AG04450 (cell line): ENCODE measurements around the gene LRP1. TPM values are rescaled to one million over a fixed set of nuclear protein-coding genes. Genes with fewer than 3 reads are reported as not detected.

ENCODE experiments used
- CTCF ChIA-PET: fragments of 300-600, 350-600 bp; formaldehyde crosslinking; extraction: SDS; loops from one replicate; lab custom pipeline; 2022; ENCODE audit warnings: antibody characterized with exemption, inconsistent platforms; lab: Charles Lee
- POLR2A ChIA-PET: fragments of 350-600 bp; formaldehyde crosslinking; extraction: SDS; loops from one replicate; lab custom pipeline; 2021; ENCODE audit warnings: antibody characterized with exemption, inconsistent platforms; lab: Yijun Ruan, JAX
- DNase-seq: peaks from one replicate; pipeline ENCODE4 v3.0.0-alpha.2; 2011; ENCODE audit warnings: low read depth, low spot score
- H3K27ac ChIP-seq: one replicate; pipeline ENCODE4 v1.5.1; 2012; ENCODE audit warnings: low read depth, low read length, control low read depth
- H3K27me3 ChIP-seq: one replicate; pipeline ENCODE4 v1.6.0; 2012; ENCODE audit warnings: low read length; ENCODE audit not compliant: control insufficient read depth, insufficient read depth
- H3K4me3 ChIP-seq: 2 replicates; pipeline ENCODE4 v1.5.1; 2011; ENCODE audit warnings: mild to moderate bottlenecking, low read depth, low read length, control low read depth
- H3K9me3 ChIP-seq: 2 replicates; pipeline ENCODE4 v1.5.1; 2012; ENCODE audit warnings: low read length; ENCODE audit not compliant: control insufficient read depth, insufficient read depth
- polyA plus RNA-seq: library from polyadenylated mRNA; depleted of rRNA; stranded (reverse); fragments of >200 nt; gene quantifications from 2 replicates; pipeline ENCODE4 v1.2.3, GENCODE V29; 2011
- TF ChIP-seq, protein P1 (sequence below): IDR thresholded peaks from 2 replicates; pipeline ENCODE4 v1.5.1; 2011; ENCODE audit warnings: low read depth, low read length, control low read depth, inconsistent platforms

LRP1 gene
- polyA plus RNA-seq, 1 experiment = 49.9 TPM

DNA sequence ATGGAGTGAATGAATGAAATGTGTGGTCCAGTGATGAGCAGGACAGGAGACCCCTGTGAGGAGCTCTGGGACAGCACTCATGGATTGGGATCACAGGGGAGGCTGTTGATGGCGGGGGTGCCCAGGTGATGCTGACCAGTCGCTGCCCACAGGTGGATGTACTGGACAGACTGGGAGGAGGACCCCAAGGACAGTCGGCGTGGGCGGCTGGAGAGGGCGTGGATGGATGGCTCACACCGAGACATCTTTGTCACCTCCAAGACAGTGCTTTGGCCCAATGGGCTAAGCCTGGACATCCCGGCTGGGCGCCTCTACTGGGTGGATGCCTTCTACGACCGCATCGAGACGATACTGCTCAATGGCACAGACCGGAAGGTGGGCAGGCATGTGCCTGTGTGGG, 32.5 kb downstream of the LRP1 start:
- POLR2A ChIA-PET = no interaction called here
- no peak overlapping the region for H3K4me3 ChIP-seq
- CTCF ChIA-PET = interaction anchor here (1.4 kb wide), 1 partner anchor 15 kb away, joined by 3 read pairs; no protein-coding TSS in a partner anchor
- peak overlapping the region; percentile 31 for H3K27ac ChIP-seq
- DNase-seq = no peak
- TF ChIP-seq, protein P1, sequence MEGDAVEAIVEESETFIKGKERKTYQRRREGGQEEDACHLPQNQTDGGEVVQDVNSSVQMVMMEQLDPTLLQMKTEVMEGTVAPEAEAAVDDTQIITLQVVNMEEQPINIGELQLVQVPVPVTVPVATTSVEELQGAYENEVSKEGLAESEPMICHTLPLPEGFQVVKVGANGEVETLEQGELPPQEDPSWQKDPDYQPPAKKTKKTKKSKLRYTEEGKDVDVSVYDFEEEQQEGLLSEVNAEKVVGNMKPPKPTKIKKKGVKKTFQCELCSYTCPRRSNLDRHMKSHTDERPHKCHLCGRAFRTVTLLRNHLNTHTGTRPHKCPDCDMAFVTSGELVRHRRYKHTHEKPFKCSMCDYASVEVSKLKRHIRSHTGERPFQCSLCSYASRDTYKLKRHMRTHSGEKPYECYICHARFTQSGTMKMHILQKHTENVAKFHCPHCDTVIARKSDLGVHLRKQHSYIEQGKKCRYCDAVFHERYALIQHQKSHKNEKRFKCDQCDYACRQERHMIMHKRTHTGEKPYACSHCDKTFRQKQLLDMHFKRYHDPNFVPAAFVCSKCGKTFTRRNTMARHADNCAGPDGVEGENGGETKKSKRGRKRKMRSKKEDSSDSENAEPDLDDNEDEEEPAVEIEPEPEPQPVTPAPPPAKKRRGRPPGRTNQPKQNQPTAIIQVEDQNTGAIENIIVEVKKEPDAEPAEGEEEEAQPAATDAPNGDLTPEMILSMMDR = no peak
- no peaks in the 10 kb centered on the region for H3K27me3 ChIP-seq
- H3K9me3 ChIP-seq = no peaks in the 10 kb centered on the region

DNA sequence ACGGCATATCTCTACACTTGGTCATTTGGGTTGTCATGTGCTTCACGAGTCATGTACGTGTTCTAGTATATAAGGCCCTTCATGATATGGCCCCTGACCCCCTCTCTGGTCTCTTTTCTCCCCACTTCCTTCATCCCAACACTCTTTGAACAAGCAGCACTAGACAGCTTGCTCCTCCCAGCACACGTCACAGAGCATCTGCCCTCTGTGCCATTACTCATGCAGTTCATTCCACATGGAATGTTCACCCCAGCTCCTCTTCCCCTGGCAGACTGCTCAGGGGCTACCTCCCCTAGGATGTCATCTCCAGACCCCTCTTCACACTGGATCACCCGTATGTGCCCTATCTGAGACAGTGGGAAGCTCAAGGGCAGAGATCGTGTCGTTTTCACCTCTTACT, 33.2 kb downstream of the LRP1 start:
- Histone ChIP-seq H3K27ac (no peak overlapping the region), H3K9me3 (no peaks in the 10 kb centered on the region)

DNA sequence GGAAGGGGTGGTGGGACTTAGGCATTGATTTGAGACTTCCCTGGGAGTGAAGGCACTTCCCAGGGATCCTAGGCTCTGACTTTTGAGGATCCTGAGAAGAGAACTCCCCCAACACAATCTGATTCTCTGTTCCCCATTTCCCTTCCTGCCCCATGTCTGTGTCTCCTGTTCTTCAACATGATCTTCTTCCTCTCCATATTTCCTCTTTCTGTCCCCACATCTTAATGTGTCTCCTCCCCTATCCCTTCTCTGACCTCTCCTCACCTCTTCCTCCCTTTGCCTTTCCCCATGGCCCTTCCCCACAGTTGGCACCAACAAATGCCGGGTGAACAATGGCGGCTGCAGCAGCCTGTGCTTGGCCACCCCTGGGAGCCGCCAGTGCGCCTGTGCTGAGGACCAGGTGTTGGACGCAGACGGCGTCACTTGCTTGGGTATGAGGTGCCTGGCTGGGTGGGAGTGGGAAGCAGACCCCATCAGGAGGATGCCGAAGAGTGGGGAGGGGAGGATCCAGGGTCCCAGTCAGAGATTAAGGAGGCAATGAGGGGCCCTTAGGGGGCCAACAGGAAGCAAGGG, 34.4 kb downstream of the LRP1 start:
- ChIA-PET CTCF (no interaction called here), POLR2A (no interaction called here)
- no peak overlapping the region for H3K27ac ChIP-seq
- no peaks in the 10 kb centered on the region for H3K9me3 ChIP-seq
- no peaks in the 10 kb centered on the region for H3K27me3 ChIP-seq
- H3K4me3 ChIP-seq = no peak overlapping the region
- TF ChIP-seq, protein P1 = no peak
- no peak for DNase-seq

More for the DNA sequence above, 33.2 kb downstream of the LRP1 start:
- Histone ChIP-seq H3K27me3 (no peaks in the 10 kb centered on the region), H3K4me3 (no peak overlapping the region)
- ChIA-PET POLR2A (interaction anchor here (0.5 to 0.8 kb wide), 3 partner anchors 10 to 115 kb away, joined by 3 read pairs; no protein-coding TSS in a partner anchor), CTCF (interaction anchor here (1.4 kb wide), 1 partner anchor 15 kb away, joined by 3 read pairs; no protein-coding TSS in a partner anchor)
- TF ChIP-seq, protein P1 = no peak
- no peak for DNase-seq

DNA sequence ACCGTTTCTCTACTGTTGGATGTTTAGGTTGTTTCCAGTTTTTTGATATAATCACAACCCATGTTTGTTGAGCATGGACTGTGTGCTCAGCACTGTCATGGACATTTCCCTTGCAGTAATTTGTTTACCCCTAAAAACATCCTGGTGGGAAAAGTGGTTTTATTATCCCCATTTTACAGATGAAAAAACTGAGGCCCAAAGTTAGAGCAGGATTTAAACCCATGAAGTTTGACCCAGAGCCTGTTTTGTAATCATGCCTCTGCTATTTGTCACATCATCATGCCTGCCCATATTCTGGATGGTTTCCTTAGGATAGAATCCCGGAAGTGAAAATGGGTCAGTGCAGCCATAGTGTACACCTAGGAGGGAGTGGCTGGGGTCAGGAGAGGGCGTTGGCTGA, 36.2 kb downstream of the LRP1 start:
- CTCF ChIA-PET = no interaction called here
- TF ChIP-seq, protein P1 = no peak
- Histone ChIP-seq H3K27me3 (no peaks in the 10 kb centered on the region), H3K9me3 (no peaks in the 10 kb centered on the region), H3K4me3 (no peak overlapping the region), H3K27ac (no peak overlapping the region)
- no peak for DNase-seq
- POLR2A ChIA-PET = no interaction called here

DNA sequence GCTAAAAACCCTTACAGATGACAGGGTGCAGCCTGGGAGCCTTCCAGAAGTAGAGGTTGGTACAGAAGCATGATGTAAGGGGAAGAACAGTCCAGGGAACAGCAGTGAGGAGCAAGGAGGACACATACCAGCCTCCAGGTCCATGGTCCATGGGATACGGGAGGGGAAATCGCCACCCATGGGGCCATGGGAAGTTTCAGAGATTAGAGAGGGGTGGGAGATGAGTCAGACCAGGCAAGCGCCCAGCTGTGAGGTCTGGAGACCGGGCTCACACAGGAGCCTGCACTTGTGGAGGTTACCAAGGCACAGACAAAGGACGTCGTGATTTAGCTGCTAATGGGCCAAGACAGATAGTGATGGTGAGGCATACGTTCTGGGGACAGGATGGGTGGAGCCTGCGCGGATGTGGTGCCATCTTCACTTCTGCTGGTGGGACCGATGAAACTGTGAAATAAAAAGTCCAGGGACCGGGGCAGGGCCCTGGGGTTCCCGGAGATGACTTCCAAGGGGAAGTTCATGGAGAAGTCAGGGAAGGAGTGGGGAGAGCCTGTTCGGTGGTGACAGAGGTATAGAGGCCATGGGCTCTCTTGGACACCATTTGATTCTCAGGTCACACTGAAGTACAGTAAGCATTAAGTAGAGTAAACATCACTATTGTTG, 36.8 kb downstream of the LRP1 start:
- TF ChIP-seq, protein P1 = no peak
- no peaks in the 10 kb centered on the region for H3K27me3 ChIP-seq
- H3K9me3 ChIP-seq = no peaks in the 10 kb centered on the region
- H3K27ac ChIP-seq = no peak overlapping the region
- CTCF ChIA-PET = no interaction called here
- POLR2A ChIA-PET = no interaction called here
- no peak for DNase-seq
- no peak overlapping the region for H3K4me3 ChIP-seq
